ENCODE data around the gene CCDC93.

DNA sequence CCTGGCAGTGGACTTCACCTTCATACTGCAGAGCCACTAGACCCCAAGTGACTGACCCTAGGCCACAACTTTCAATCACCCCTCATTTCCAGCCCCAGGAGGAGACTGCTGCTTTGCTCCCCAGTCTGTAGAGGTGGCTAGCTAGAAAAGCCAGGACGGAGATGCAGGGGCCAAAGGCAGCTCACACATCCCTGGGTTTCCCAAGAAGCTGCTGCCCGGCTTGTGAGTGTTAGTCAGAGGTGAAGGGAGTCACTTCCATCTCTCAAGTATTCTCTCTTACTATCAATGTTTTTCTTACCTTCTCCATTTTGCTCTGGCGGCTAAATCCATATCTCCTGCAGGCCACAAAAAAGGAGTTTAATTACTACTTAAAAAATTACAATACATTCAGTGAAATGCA is 36.2 kb downstream of the CCDC93 start:
- TF ChIP-seq POLR2A (IDR thresholded peaks at IDR 0.05) = no peak
- TF ChIP-seq, protein P1, sequence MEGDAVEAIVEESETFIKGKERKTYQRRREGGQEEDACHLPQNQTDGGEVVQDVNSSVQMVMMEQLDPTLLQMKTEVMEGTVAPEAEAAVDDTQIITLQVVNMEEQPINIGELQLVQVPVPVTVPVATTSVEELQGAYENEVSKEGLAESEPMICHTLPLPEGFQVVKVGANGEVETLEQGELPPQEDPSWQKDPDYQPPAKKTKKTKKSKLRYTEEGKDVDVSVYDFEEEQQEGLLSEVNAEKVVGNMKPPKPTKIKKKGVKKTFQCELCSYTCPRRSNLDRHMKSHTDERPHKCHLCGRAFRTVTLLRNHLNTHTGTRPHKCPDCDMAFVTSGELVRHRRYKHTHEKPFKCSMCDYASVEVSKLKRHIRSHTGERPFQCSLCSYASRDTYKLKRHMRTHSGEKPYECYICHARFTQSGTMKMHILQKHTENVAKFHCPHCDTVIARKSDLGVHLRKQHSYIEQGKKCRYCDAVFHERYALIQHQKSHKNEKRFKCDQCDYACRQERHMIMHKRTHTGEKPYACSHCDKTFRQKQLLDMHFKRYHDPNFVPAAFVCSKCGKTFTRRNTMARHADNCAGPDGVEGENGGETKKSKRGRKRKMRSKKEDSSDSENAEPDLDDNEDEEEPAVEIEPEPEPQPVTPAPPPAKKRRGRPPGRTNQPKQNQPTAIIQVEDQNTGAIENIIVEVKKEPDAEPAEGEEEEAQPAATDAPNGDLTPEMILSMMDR (IDR thresholded peaks at IDR 0.05) = no peak
- TF ChIP-seq POLR2AphosphoS5 (IDR thresholded peaks at IDR 0.05) = no peak

Measured in breast epithelium (tissue), 3 donors.